Left ventricle myocardium inferior (tissue), 1 donor: ENCODE results near the gene GPR146. TPM values are rescaled to one million over a fixed set of nuclear protein-coding genes. Genes with fewer than 3 reads are reported as not detected.

Experiments
- DNase-seq: peaks from one replicate; pipeline ENCODE4 v3.0.0-alpha.2; 2020
- H3K27ac ChIP-seq: fragments of 200-600 bp; replicated peaks from 2 replicates; pipeline ENCODE4 v1.8.0; 2021
- H3K27me3 ChIP-seq: fragments of 200-600 bp; 2 replicates; pipeline ENCODE4 v1.8.0; 2021; ENCODE audit warnings: low read depth
- H3K36me3 ChIP-seq: fragments of 200-600 bp; 2 replicates; pipeline ENCODE4 v1.8.0; 2021
- H3K4me1 ChIP-seq: fragments of 200-600 bp; 2 replicates; pipeline ENCODE4 v1.8.0; 2021
- H3K4me3 ChIP-seq: fragments of 200-600 bp; 2 replicates; pipeline ENCODE4 v1.8.0; 2021; ENCODE audit warnings: mild to moderate bottlenecking, moderate library complexity
- H3K9me3 ChIP-seq: fragments of 200-600 bp; replicated peaks from 2 replicates; pipeline ENCODE4 v1.8.0; 2021
- intact Hi-C: fragments of 100-400 bp; cut with micrococcal nuclease; formaldehyde crosslinking; loops from one replicate; pipeline ENCODE4 v1.11.0; 2022
- total RNA-seq: library from RNA; stranded (reverse); fragmentation: NEBNext Ultra II Directional; extraction: Animal tissue kit (Norgen Biotek cat#: 25700); gene quantifications from one replicate; pipeline ENCODE4 v1.2.1, GENCODE V29; 2021
- TF ChIP-seq, protein P1 (sequence below): fragments of 200-600 bp; IDR thresholded peaks from 2 replicates; pipeline ENCODE4 v1.8.0; 2021; ENCODE audit warnings: antibody characterized with exemption, mild to moderate bottlenecking, borderline replicate concordance
- donor health status: DM: no; HTN: yes; CAD: no; lungs with severe emphysema.

The GPR146 gene
- total RNA-seq, 1 donor from 2014 or later = 29.8 TPM

DNA sequence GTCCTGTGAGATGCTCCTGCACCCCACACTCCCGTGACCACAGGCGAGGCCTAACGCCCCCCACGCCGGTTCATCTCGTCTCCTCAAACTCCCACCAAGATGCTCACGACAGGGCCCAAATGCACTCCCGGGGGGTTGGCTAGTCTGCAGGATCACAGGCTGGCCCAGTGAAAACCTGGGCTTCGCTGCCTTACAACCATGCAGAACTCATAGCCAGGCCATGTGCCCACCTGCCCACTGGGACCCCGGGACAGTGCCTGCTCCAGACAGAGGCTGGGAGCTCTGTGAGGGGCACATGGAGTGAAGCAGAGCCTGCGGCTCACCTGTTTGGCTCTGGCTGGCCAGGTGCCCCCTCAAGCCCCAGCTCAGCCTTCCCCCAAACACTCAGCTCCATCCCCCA, 34.2 kb downstream of the GPR146 start:
- Histone ChIP-seq H3K4me1 (peaks cover 30% of the 10 kb centered on the region), H3K36me3 (no peaks in the 10 kb centered on the region), H3K27ac (no peak overlapping the region), H3K4me3 (no peak overlapping the region), H3K27me3 (no peaks in the 10 kb centered on the region), H3K9me3 (no peaks in the 10 kb centered on the region)
- intact Hi-C loops = no loop called here
- DNase-seq = no peak
- TF ChIP-seq, protein P1, sequence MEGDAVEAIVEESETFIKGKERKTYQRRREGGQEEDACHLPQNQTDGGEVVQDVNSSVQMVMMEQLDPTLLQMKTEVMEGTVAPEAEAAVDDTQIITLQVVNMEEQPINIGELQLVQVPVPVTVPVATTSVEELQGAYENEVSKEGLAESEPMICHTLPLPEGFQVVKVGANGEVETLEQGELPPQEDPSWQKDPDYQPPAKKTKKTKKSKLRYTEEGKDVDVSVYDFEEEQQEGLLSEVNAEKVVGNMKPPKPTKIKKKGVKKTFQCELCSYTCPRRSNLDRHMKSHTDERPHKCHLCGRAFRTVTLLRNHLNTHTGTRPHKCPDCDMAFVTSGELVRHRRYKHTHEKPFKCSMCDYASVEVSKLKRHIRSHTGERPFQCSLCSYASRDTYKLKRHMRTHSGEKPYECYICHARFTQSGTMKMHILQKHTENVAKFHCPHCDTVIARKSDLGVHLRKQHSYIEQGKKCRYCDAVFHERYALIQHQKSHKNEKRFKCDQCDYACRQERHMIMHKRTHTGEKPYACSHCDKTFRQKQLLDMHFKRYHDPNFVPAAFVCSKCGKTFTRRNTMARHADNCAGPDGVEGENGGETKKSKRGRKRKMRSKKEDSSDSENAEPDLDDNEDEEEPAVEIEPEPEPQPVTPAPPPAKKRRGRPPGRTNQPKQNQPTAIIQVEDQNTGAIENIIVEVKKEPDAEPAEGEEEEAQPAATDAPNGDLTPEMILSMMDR = no peak

DNA sequence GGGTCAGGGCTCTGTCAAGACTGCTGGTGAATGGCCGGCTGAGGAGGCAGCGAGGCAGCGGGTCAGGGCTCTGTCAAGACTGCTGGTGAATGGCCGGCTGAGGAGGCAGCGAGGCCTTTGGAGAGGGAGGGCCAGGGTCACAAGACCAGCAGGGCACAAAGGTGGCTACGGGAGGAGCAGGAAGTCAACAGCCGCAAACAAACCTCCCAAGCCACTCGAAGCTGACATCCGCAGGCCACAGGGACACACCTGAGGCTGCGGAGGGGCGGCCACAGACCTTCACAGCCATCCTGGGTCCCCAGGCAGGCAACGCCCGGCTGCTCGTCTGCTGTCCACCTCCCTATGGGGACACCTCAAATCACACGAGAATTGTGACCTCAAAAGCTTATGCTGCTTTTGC, 34.6 kb downstream of the GPR146 start:
- no peak overlapping the region for H3K4me3 ChIP-seq
- TF ChIP-seq, protein P1 = no peak
- DNase-seq = no peak
- H3K27ac ChIP-seq = no peak overlapping the region
- H3K9me3 ChIP-seq = no peaks in the 10 kb centered on the region
- intact Hi-C loops = no loop called here
- no peaks in the 10 kb centered on the region for H3K27me3 ChIP-seq
- H3K4me1 ChIP-seq = peaks cover 34% of the 10 kb centered on the region
- no peaks in the 10 kb centered on the region for H3K36me3 ChIP-seq

DNA sequence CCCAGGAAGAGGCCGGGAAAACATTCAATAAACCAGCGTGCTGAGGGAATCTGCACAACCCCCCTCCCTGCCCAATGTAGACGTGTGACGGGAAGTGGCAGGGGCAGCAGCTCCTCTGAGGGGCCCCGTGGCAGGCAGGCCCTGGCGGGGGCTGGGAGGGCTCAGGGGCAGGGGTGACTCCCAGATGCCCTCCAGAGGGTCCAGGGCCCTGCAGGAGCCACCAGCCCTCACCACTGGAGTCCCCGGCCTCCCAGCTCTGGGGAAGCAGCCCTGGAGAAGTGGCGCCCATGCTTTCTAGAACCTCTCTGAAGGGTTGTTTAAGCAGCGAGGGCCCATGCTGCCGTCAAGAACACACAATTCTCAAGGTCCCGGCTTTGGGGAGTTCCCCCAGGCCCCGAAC, 35.2 kb downstream of the GPR146 start:
- Histone ChIP-seq H3K4me1 (peaks cover 35% of the 10 kb centered on the region), H3K27ac (no peak overlapping the region), H3K9me3 (no peaks in the 10 kb centered on the region), H3K27me3 (no peaks in the 10 kb centered on the region), H3K4me3 (no peak overlapping the region), H3K36me3 (no peaks in the 10 kb centered on the region)
- DNase-seq = no peak
- TF ChIP-seq, protein P1 = no peak
- intact Hi-C loops = no loop called here

DNA sequence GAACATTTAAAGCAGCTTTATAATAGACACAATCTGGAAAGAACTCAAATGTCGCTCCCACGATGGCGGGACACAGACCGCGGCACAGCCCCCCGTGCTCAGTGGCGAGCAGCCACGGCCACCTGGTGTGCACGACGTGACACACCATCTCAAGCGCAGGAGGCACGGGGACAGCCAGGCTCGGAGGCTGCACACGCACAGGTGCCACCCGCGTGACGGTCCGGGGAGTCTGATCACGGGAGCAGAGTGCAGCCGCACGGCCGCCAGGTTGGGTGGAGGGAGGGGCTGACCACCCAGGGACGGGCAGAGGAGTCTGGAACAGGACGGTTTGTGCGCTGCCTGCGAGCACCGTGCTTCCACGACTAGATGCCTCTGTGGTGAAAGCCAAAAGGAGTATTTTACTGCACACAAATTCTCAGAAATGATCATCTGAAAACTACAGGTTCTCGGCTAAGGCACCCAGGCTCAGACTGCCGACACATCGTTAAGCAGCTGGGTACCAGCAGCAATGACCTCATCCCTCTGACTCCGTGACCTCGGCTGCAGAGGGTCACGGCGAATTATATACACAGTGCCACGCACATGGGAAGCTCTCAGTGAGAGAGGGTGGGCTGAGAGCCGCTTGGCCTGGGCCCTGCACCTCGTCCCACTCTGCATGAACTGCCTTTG, 36.0 kb downstream of the GPR146 start:
- Histone ChIP-seq H3K27ac (no peak overlapping the region), H3K9me3 (no peaks in the 10 kb centered on the region), H3K27me3 (no peaks in the 10 kb centered on the region), H3K4me1 (peaks cover 35% of the 10 kb centered on the region), H3K4me3 (no peak overlapping the region), H3K36me3 (no peaks in the 10 kb centered on the region)
- TF ChIP-seq, protein P1 = no peak
- intact Hi-C loops = no loop called here
- DNase-seq = no peak

DNA sequence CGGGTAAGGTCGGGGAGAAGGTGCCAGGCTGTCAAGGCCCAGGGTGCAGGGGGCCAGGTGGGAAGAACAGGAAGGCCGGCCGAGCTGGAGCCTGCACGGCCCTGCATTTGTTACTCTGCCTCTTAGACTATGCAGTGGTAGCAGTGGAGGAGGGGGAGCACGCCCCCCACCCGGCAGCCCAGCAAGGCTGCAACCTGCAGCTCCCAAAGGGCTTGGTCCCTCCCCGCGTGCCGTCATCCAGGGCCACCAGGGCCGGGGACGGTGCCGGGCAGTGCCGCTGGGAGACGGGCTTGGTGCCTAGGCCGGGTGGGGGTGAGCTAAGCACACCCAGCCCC, 36.5 kb downstream of the GPR146 start:
- H3K36me3 ChIP-seq = no peaks in the 10 kb centered on the region
- H3K4me3 ChIP-seq = no peak overlapping the region
- H3K9me3 ChIP-seq = no peaks in the 10 kb centered on the region
- DNase-seq = no peak
- H3K27me3 ChIP-seq = no peaks in the 10 kb centered on the region
- intact Hi-C loops = no loop called here
- H3K27ac ChIP-seq = no peak overlapping the region
- TF ChIP-seq, protein P1 = no peak
- peaks cover 34% of the 10 kb centered on the region for H3K4me1 ChIP-seq
